Chondrocyte (in vitro differentiated cells): ENCODE data around the gene ANKH. TPM values are rescaled to one million over a fixed set of nuclear protein-coding genes. Genes with fewer than 3 reads are reported as not detected.
"Not testable (repeated sequence)": the region's sequence is repeated elsewhere in the genome, so short reads cannot be mapped to it uniquely, and the experiment has no call there.

Experiments used
- DNase-seq: peaks from one replicate; pipeline ENCODE4 v3.0.0; 2021; ENCODE audit warnings: mixed read lengths, low spot score
- H3K27ac Mint-ChIP-seq: one replicate; pipeline ENCODE4 v1.8.0; 2021; ENCODE audit warnings: mild to moderate bottlenecking, moderate library complexity, mixed read lengths; ENCODE audit not compliant: unreplicated experiment
- H3K27me3 Mint-ChIP-seq: 2 replicates; pipeline ENCODE4 v1.8.0; 2021; ENCODE audit warnings: low read depth, mixed read lengths
- H3K36me3 Mint-ChIP-seq: 2 replicates; pipeline ENCODE4 v1.8.0; 2021; ENCODE audit warnings: low read depth, mixed read lengths
- H3K4me1 Mint-ChIP-seq: 2 replicates; pipeline ENCODE4 v1.8.0; 2021; ENCODE audit warnings: low read depth, mild to moderate bottlenecking, mixed read lengths
- H3K4me3 Mint-ChIP-seq: one replicate; pipeline ENCODE4 v1.8.0; 2021; ENCODE audit warnings: mild to moderate bottlenecking, moderate library complexity, mixed read lengths; ENCODE audit not compliant: unreplicated experiment
- H3K9me3 Mint-ChIP-seq: 2 replicates; pipeline ENCODE4 v1.8.0; 2021; ENCODE audit warnings: low read depth, mixed read lengths
- CTCF ChIP-seq: fragments of 200-600 bp; sonication (generic); IDR thresholded peaks from 2 replicates; pipeline ENCODE4 v1.5.0; 2021; ENCODE audit warnings: antibody characterized with exemption, mild to moderate bottlenecking, moderate library complexity
- total RNA-seq: library from RNA; stranded (reverse); gene quantifications from 3 replicates; pipeline ENCODE4 v1.2.1, GENCODE V29; 2021

ANKH gene
- total RNA-seq, 1 donor from 2014 or later: 114 TPM

GRCh38 chr5:14851999-14852526 lies 19.5 kb downstream of the ANKH start:
- no peak overlapping the region for H3K4me3 Mint-ChIP-seq
- peaks cover 10% of the 10 kb centered on the region for H3K4me1 Mint-ChIP-seq
- H3K9me3 Mint-ChIP-seq: no peaks in the 10 kb centered on the region
- no peaks in the 10 kb centered on the region for H3K27me3 Mint-ChIP-seq
- peaks cover 4% of the 10 kb centered on the region for H3K36me3 Mint-ChIP-seq
- no peak overlapping the region for H3K27ac Mint-ChIP-seq
- no peak for TF ChIP-seq CTCF
- DNase-seq: no peak

- no peak overlapping the region for H3K4me3 Mint-ChIP-seq
- H3K9me3 Mint-ChIP-seq: no peaks in the 10 kb centered on the region
- H3K36me3 Mint-ChIP-seq: peaks cover 6% of the 10 kb centered on the region
- TF ChIP-seq CTCF: no peak
- peaks cover 10% of the 10 kb centered on the region for H3K4me1 Mint-ChIP-seq
- H3K27me3 Mint-ChIP-seq: no peaks in the 10 kb centered on the region
- DNase-seq: no peak
- H3K27ac Mint-ChIP-seq: no peak overlapping the region
Measured at GRCh38 chr5:14851597-14851996, 20.0 kb downstream of the ANKH start.

- Mint-ChIP-seq H3K4me1 (peaks cover 10% of the 10 kb centered on the region), H3K36me3 (peaks cover 6% of the 10 kb centered on the region), H3K27ac (peak overlapping the region; percentile 8), H3K9me3 (no peaks in the 10 kb centered on the region), H3K4me3 (no peak overlapping the region), H3K27me3 (no peaks in the 10 kb centered on the region)
- no peak for TF ChIP-seq CTCF
- no peak for DNase-seq
Measured at GRCh38 chr5:14851050-14851419, 20.5 kb downstream of the ANKH start.

- TF ChIP-seq CTCF: no peak
- Mint-ChIP-seq H3K4me1 (peaks cover 10% of the 10 kb centered on the region), H3K27me3 (no peaks in the 10 kb centered on the region), H3K4me3 (no peak overlapping the region), H3K27ac (peak overlapping the region; percentile 8), H3K9me3 (no peaks in the 10 kb centered on the region), H3K36me3 (peaks cover 6% of the 10 kb centered on the region)
- DNase-seq: no peak
Measured at GRCh38 chr5:14850419-14851049, 21.0 kb downstream of the ANKH start.

- peaks cover 14% of the 10 kb centered on the region for H3K4me1 Mint-ChIP-seq
Measured at GRCh38 chr5:14849516-14850294, 21.9 kb downstream of the ANKH start.

GRCh38 chr5:14848942-14849341 lies 22.6 kb downstream of the ANKH start:
- H3K4me1 Mint-ChIP-seq: peaks cover 19% of the 10 kb centered on the region
- not testable (repeated sequence) for DNase-seq, H3K27ac Mint-ChIP-seq, H3K36me3 Mint-ChIP-seq, H3K27me3 Mint-ChIP-seq, H3K4me3 Mint-ChIP-seq, H3K9me3 Mint-ChIP-seq

More at GRCh38 chr5:14849516-14850294, 21.9 kb downstream of the ANKH start:
- Mint-ChIP-seq H3K27me3 (no peaks in the 10 kb centered on the region), H3K36me3 (peaks cover 6% of the 10 kb centered on the region), H3K9me3 (no peaks in the 10 kb centered on the region), H3K27ac (no peak overlapping the region), H3K4me3 (no peak overlapping the region)
- no peak for TF ChIP-seq CTCF
- DNase-seq: no peak
